Hepatocyte (in vitro differentiated cells): ENCODE results near the gene NDEL1. TPM values are rescaled to one million over a fixed set of nuclear protein-coding genes. Genes with fewer than 3 reads are reported as not detected.

Source experiments
- DNase-seq: peaks from one replicate; pipeline ENCODE4 v3.0.0-alpha.2; 2016; ENCODE audit warnings: low spot score
- H2AFZ ChIP-seq: fragments of 200-600 bp; sonication (generic); 2 replicates; pipeline ENCODE4 v1.6.0; 2016; ENCODE audit warnings: antibody characterized with exemption, mild to moderate bottlenecking
- H3K27ac ChIP-seq: fragments of 200-600 bp; sonication (generic); 2 replicates; pipeline ENCODE4 v1.5.1; 2016; ENCODE audit warnings: mild to moderate bottlenecking
- H3K27me3 ChIP-seq: fragments of 200-600 bp; sonication (generic); 2 replicates; pipeline ENCODE4 v1.6.1; 2016
- H3K36me3 ChIP-seq: fragments of 200-600 bp; sonication (generic); replicated peaks from 2 replicates; pipeline ENCODE4 v1.5.1; 2016; ENCODE audit warnings: low read depth; ENCODE audit not compliant: insufficient read depth
- H3K4me1 ChIP-seq: fragments of 200-600 bp; sonication (generic); 2 replicates; pipeline ENCODE4 v1.5.1; 2016; ENCODE audit warnings: mild to moderate bottlenecking, moderate library complexity; ENCODE audit not compliant: insufficient read depth
- H3K4me2 ChIP-seq: fragments of 200-600 bp; sonication (generic); 2 replicates; pipeline ENCODE4 v1.6.0; 2016
- H3K4me3 ChIP-seq: fragments of 200-600 bp; sonication (generic); 2 replicates; pipeline ENCODE4 v1.5.1; 2016; ENCODE audit warnings: mild to moderate bottlenecking
- H3K79me2 ChIP-seq: fragments of 200-600 bp; sonication (generic); 2 replicates; pipeline ENCODE4 v1.6.0; 2017; ENCODE audit warnings: mild to moderate bottlenecking
- H3K9me2 ChIP-seq: fragments of 200-600 bp; sonication (generic); replicated peaks from 2 replicates; pipeline ENCODE4 v1.6.0; 2017; ENCODE audit warnings: mild to moderate bottlenecking; ENCODE audit not compliant: insufficient read depth
- H3K9me3 ChIP-seq: fragments of 200-600 bp; sonication (generic); 2 replicates; pipeline ENCODE4 v1.5.1; 2016; ENCODE audit warnings: low read depth, mild to moderate bottlenecking
- H4K20me1 ChIP-seq: fragments of 200-600 bp; sonication (generic); 2 replicates; pipeline ENCODE4 v1.6.0; 2016; ENCODE audit warnings: mild to moderate bottlenecking; ENCODE audit not compliant: insufficient read depth, poor library complexity, severe bottlenecking
- CTCF ChIP-seq: fragments of 200-600 bp; sonication (generic); IDR thresholded peaks from 2 replicates; pipeline ENCODE4 v1.5.1; 2016; ENCODE audit warnings: antibody characterized with exemption, mild to moderate bottlenecking; ENCODE audit not compliant: poor library complexity
- EZH2 ChIP-seq: fragments of 200-600 bp; sonication (generic); IDR thresholded peaks from 2 replicates; pipeline ENCODE4 v1.6.1; 2016; ENCODE audit warnings: antibody characterized with exemption, mild to moderate bottlenecking, borderline replicate concordance
- EZH2phosphoT487 ChIP-seq: fragments of 200-600 bp; sonication (generic); IDR thresholded peaks from one replicate; pipeline ENCODE4 v1.6.1; 2018; ENCODE audit warnings: antibody characterized with exemption, mild to moderate bottlenecking, low read depth, moderate library complexity; ENCODE audit not compliant: unreplicated experiment, severe bottlenecking
- WGBS: methylation state at CpG from one replicate; pipeline ENCODE4 v1.1.6; 2016; ENCODE audit warnings: low lambda C conversion rate; ENCODE audit errors: missing lambda C conversion rate; 5-methylcytosine and 5-hydroxymethylcytosine counted together
- polyA plus RNA-seq: library from polyadenylated mRNA; unstranded; fragments of >200 nt; fragmentation: Nextera tagmentation; extraction: Ambion mirVana; gene quantifications from 2 replicates; pipeline ENCODE4 v1.2.1, GENCODE V29; 2016
- total RNA-seq: library from RNA; depleted of rRNA; stranded (reverse); fragments of >200 nt; gene quantifications from 2 replicates; pipeline ENCODE4 v1.2.3, GENCODE V29; 2014

Gene NDEL1
- total and polyA plus RNA-seq, 2 experiments from 2014 or later = 46.1 to 66.3 TPM

- Histone ChIP-seq H3K4me1 (no peaks in the 10 kb centered on the region), H3K27ac (no peak overlapping the region), H3K9me2 (no peaks in the 10 kb centered on the region), H3K9me3 (no peaks in the 10 kb centered on the region), H3K4me2 (no peak overlapping the region), H3K36me3 (no peaks in the 10 kb centered on the region), H4K20me1 (peaks cover 5% of the 10 kb centered on the region), H2AFZ (no peak overlapping the region), H3K79me2 (peaks cover 3% of the 10 kb centered on the region), H3K4me3 (no peak overlapping the region), H3K27me3 (no peaks in the 10 kb centered on the region)
- TF ChIP-seq CTCF = no peak
- TF ChIP-seq EZH2 = no peak
- no peak for TF ChIP-seq EZH2phosphoT487
- DNase-seq = no peak
- 97% methylated on average over 8 of the region's 8 CpGs for WGBS
Observed at GRCh38 chr17:8472663-8473062, 37.0 kb downstream of the NDEL1 start.

GRCh38 chr17:8473451-8474192 is 37.9 kb downstream of the NDEL1 start:
- Histone ChIP-seq H3K79me2 (peaks cover 3% of the 10 kb centered on the region), H3K4me3 (no peak overlapping the region), H3K4me2 (no peak overlapping the region), H4K20me1 (peaks cover 5% of the 10 kb centered on the region), H3K27ac (no peak overlapping the region), H3K9me2 (no peaks in the 10 kb centered on the region), H3K27me3 (no peaks in the 10 kb centered on the region), H3K4me1 (peaks cover 5% of the 10 kb centered on the region), H3K36me3 (no peaks in the 10 kb centered on the region), H3K9me3 (no peaks in the 10 kb centered on the region), H2AFZ (no peak overlapping the region)
- TF ChIP-seq EZH2phosphoT487 = no peak
- no peak for TF ChIP-seq EZH2
- TF ChIP-seq CTCF = no peak
- no peak for DNase-seq
- WGBS = 94% methylated on average over 13 of the region's 13 CpGs

- Histone ChIP-seq H3K4me1 (peaks cover 5% of the 10 kb centered on the region), H3K36me3 (peaks cover 7% of the 10 kb centered on the region), H3K9me2 (no peaks in the 10 kb centered on the region), H3K4me2 (no peak overlapping the region), H3K9me3 (no peaks in the 10 kb centered on the region), H3K27ac (no peak overlapping the region), H4K20me1 (no peaks in the 10 kb centered on the region), H3K79me2 (no peaks in the 10 kb centered on the region), H3K27me3 (no peaks in the 10 kb centered on the region), H2AFZ (no peak overlapping the region), H3K4me3 (no peak overlapping the region)
- DNase-seq = no peak
- no peak for TF ChIP-seq CTCF
- no peak for TF ChIP-seq EZH2phosphoT487
- WGBS = 91% methylated on average over 15 of the region's 15 CpGs
Observed at GRCh38 chr17:8474826-8475225, 39.1 kb downstream of the NDEL1 start.
